Endothelial cell of umbilical vein (primary cell): ENCODE results near the gene FBXO34. TPM values are rescaled to one million over a fixed set of nuclear protein-coding genes. Genes with fewer than 3 reads are reported as not detected.

Experiments
- BruUV-seq: library from RNA; stranded (reverse); fragments of 400-500 nt; replicated peaks from 2 replicates; lab custom pipeline; 2021; lab: Mats Ljungman, UMichigan
- CTCF ChIA-PET: fragments of 300-600, 350-600 bp; sonication (Branson Sonifier 250); formaldehyde crosslinking; loops from one replicate; lab custom pipeline; 2021; ENCODE audit warnings: antibody characterized with exemption, inconsistent platforms; lab: Charles Lee
- POLR2A ChIA-PET: fragments of 300-600, 350-600 bp; sonication (Branson Sonifier 250); formaldehyde crosslinking; loops from one replicate; lab custom pipeline; 2021; ENCODE audit warnings: antibody characterized with exemption, inconsistent platforms; lab: Charles Lee
- DNase-seq: peaks from one replicate; pipeline ENCODE4 v3.0.0-alpha.2; 2011; ENCODE audit warnings: low read depth, low spot score
- FAIRE-seq: peaks from 2 replicates; lab custom pipeline; 2011; peaks lifted over from hg19 to GRCh38; lab: Jason Lieb, UNC
- H2AFZ ChIP-seq: 2 replicates; pipeline ENCODE4 v1.6.0; 2012; ENCODE audit warnings: low read depth, low read length, control low read depth, inconsistent platforms
- H3K27ac ChIP-seq: 2 replicates; pipeline ENCODE4 v1.5.1; 2011; ENCODE audit warnings: low read depth, mild to moderate bottlenecking, control low read depth, low read length, moderate library complexity; ENCODE audit not compliant: insufficient read depth
- H3K27me3 ChIP-seq, 2 experiments: 2 replicates each; pipeline versions ENCODE4 v1.6.0 to v1.6.1; 2011; ENCODE audit warnings: low read length in 2 of 2, mixed read lengths in 1 of 2; ENCODE audit not compliant: control insufficient read depth in 2 of 2, insufficient read depth in 2 of 2
- H3K36me3 ChIP-seq, 2 experiments: 2 replicates in 1 of 2; 3 replicates in 1 of 2; pipeline ENCODE4 v1.5.1; 2011; ENCODE audit warnings: low read length in 2 of 2, mild to moderate bottlenecking in 1 of 2, moderate library complexity in 1 of 2; ENCODE audit not compliant: control insufficient read depth in 2 of 2, insufficient read depth in 2 of 2; ENCODE audit errors: extremely low read depth in 1 of 2
- H3K4me1 ChIP-seq: 3 replicates; pipeline ENCODE4 v1.5.1; 2011; ENCODE audit warnings: mild to moderate bottlenecking, low read length; ENCODE audit not compliant: control insufficient read depth, insufficient read depth; ENCODE audit errors: extremely low read depth
- H3K4me2 ChIP-seq: 2 replicates; pipeline ENCODE4 v1.6.1; 2011; ENCODE audit warnings: low read length, control low read depth, mixed read lengths; ENCODE audit not compliant: insufficient read depth
- H3K4me3 ChIP-seq, 3 experiments: fragments of 200-600 bp in 1 of 3; sonication (generic), shearing (Covaris generic) in 1 of 3; replicated peaks in 1 of 3; 2 replicates each; pipeline ENCODE4 v1.5.1; 2011 to 2016; ENCODE audit warnings: control low read depth in 3 of 3, low read length in 3 of 3, mild to moderate bottlenecking in 2 of 3, inconsistent platforms in 1 of 3, low read depth in 1 of 3, moderate library complexity in 1 of 3; ENCODE audit not compliant: insufficient read depth in 1 of 3
- H3K79me2 ChIP-seq: 2 replicates; pipeline ENCODE4 v1.6.0; 2012; ENCODE audit warnings: low read length, inconsistent platforms; ENCODE audit not compliant: control insufficient read depth, insufficient read depth
- H3K9ac ChIP-seq: replicated peaks from 2 replicates; pipeline ENCODE3; 2011; ENCODE audit warnings: low read length, control low read depth; ENCODE audit not compliant: insufficient read depth; ENCODE audit errors: extremely low read depth
- H3K9me1 ChIP-seq: replicated peaks from 3 replicates; pipeline ENCODE4 v1.6.0; 2011; ENCODE audit warnings: mild to moderate bottlenecking, low read length; ENCODE audit not compliant: control insufficient read depth, insufficient read depth; ENCODE audit errors: extremely low read depth
- H3K9me3 ChIP-seq: replicated peaks from 2 replicates; pipeline ENCODE4 v1.5.1; 2012; ENCODE audit warnings: low read length, inconsistent platforms; ENCODE audit not compliant: control insufficient read depth, insufficient read depth
- H4K20me1 ChIP-seq: replicated peaks from 2 replicates; pipeline ENCODE3; 2011; ENCODE audit warnings: mild to moderate bottlenecking, low read length; ENCODE audit not compliant: control insufficient read depth, insufficient read depth; ENCODE audit errors: extremely low read depth
- EZH2 ChIP-seq: IDR thresholded peaks from 2 replicates; pipeline ENCODE4 v1.6.1; 2012; ENCODE audit warnings: borderline replicate concordance, low read depth, mild to moderate bottlenecking, moderate library complexity, low read length, inconsistent platforms; ENCODE audit not compliant: severe bottlenecking
- FOS ChIP-seq: IDR thresholded peaks from 2 replicates; pipeline ENCODE4 v1.6.1; 2011; ENCODE audit warnings: mild to moderate bottlenecking, low read length, moderate library complexity, borderline replicate concordance; ENCODE audit not compliant: insufficient read depth
- GATA2 ChIP-seq: IDR thresholded peaks from 2 replicates; pipeline ENCODE4 v1.7.0; 2011; ENCODE audit warnings: low read depth, mild to moderate bottlenecking, moderate library complexity, mixed read lengths, low read length; ENCODE audit not compliant: insufficient read length, insufficient read depth
- JUN ChIP-seq: IDR thresholded peaks from 2 replicates; pipeline ENCODE4 v1.6.1; 2011; ENCODE audit warnings: borderline replicate concordance, low read depth; ENCODE audit not compliant: insufficient read length, insufficient read depth
- MYC ChIP-seq: IDR thresholded peaks from one replicate; pipeline ENCODE4 v1.6.1; 2011; ENCODE audit warnings: mild to moderate bottlenecking, low read depth, low read length
- POLR2A ChIP-seq: IDR thresholded peaks from 2 replicates; pipeline ENCODE4 v1.6.1; 2012; ENCODE audit warnings: low read depth, mild to moderate bottlenecking, control low read depth, low read length
- POLR2AphosphoS5 ChIP-seq: IDR thresholded peaks from 2 replicates; pipeline ENCODE4 v1.6.1; 2012; ENCODE audit warnings: low read depth, mild to moderate bottlenecking, control low read depth, low read length, moderate library complexity; ENCODE audit not compliant: insufficient read depth
- dilution Hi-C: fragments of 300-500 bp; cut with MboI; formaldehyde crosslinking; loops from one replicate; pipeline ENCODE4 v1.15.0; 2019; ENCODE audit warnings: low sequenced_read_pairs; ENCODE audit not compliant: extremely low pct_ligation_motif_present
- intact Hi-C: fragments of 100-400 bp; cut with micrococcal nuclease; formaldehyde crosslinking; loops from one replicate; pipeline ENCODE4 v1.10.0; 2022
- polyA plus RNA-seq, 4 experiments: library from polyadenylated mRNA; depleted of rRNA in 3 of 4; stranded (reverse) in 3 of 4; unstranded in 1 of 4; fragments of >200 nt; gene quantifications; 2 replicates each; pipeline versions ENCODE4 v1.2.1 to v1.2.3, GENCODE V29; 2011 to 2012; ENCODE audit warnings: missing spikeins in 1 of 4
- total RNA-seq: library from RNA; stranded (reverse); gene quantifications from 2 replicates; pipeline ENCODE4 v1.2.3, GENCODE V29; 2021
- TF ChIP-seq, protein P1 (sequence below): IDR thresholded peaks from 2 replicates; pipeline ENCODE4 v1.6.1; 2011; ENCODE audit not compliant: insufficient read depth, insufficient read length
- TF ChIP-seq, protein P2 (sequence below), 2 donors: IDR thresholded peaks; 1 replicate in 1 of 2; 2 replicates in 1 of 2; pipeline ENCODE4 v1.5.1; 2011; ENCODE audit warnings: low read length in 2 of 2, mild to moderate bottlenecking in 2 of 2, moderate library complexity in 2 of 2, control low read depth in 1 of 2, inconsistent platforms in 1 of 2, low read depth in 1 of 2; ENCODE audit not compliant: insufficient read depth in 1 of 2; ENCODE audit errors: extremely low read depth in 1 of 2

Gene FBXO34
- total and polyA plus RNA-seq, 2 donors (not counting 3 experiments of a cell fraction or from before 2014, with no cell fraction given): 8.5 to 14.2 TPM

DNA sequence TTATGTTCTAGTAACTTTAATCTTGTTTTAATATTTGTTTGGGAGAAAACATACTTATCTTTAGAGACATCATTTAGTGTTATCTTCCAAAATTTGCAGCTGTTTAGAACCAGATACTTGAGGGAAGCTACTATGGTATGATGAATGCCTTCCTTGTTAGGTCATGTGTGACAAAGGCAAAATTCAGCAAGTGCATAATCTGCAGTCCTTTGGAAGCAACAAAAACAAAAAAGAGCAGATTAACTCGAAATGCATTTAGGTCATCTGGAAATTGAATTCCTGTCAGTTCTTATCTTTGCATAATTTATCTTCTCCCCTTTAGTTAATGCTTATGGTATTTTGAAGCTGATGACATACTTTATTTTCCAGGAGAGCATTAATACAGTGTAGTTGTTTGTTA, 3.5 kb downstream of the FBXO34 start:
- Histone ChIP-seq H3K36me3 (no peaks in the 10 kb centered on the region), H3K27ac (no peak overlapping the region), H3K9me1 (no peaks in the 10 kb centered on the region), H3K4me1 (peaks cover 36% of the 10 kb centered on the region), H3K79me2 (peaks cover 60% of the 10 kb centered on the region), H3K4me3 (no peak overlapping the region), H2AFZ (no peak overlapping the region), H3K27me3 (no peaks in the 10 kb centered on the region), H4K20me1 (peaks cover 3% of the 10 kb centered on the region), H3K4me2 (no peak overlapping the region), H3K9ac (no peak overlapping the region), H3K9me3 (no peaks in the 10 kb centered on the region)
- dilution Hi-C loops: no loop called here
- FAIRE-seq (peak; percentile 28), DNase-seq (no peak)
- TF ChIP-seq GATA2 (no peak), POLR2AphosphoS5 (no peak), EZH2 (no peak), FOS (no peak), MYC (no peak), POLR2A (no peak), JUN (no peak)
- TF ChIP-seq, protein P1, sequence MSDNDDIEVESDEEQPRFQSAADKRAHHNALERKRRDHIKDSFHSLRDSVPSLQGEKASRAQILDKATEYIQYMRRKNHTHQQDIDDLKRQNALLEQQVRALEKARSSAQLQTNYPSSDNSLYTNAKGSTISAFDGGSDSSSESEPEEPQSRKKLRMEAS: no peak
- TF ChIP-seq, protein P2, sequence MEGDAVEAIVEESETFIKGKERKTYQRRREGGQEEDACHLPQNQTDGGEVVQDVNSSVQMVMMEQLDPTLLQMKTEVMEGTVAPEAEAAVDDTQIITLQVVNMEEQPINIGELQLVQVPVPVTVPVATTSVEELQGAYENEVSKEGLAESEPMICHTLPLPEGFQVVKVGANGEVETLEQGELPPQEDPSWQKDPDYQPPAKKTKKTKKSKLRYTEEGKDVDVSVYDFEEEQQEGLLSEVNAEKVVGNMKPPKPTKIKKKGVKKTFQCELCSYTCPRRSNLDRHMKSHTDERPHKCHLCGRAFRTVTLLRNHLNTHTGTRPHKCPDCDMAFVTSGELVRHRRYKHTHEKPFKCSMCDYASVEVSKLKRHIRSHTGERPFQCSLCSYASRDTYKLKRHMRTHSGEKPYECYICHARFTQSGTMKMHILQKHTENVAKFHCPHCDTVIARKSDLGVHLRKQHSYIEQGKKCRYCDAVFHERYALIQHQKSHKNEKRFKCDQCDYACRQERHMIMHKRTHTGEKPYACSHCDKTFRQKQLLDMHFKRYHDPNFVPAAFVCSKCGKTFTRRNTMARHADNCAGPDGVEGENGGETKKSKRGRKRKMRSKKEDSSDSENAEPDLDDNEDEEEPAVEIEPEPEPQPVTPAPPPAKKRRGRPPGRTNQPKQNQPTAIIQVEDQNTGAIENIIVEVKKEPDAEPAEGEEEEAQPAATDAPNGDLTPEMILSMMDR (IDR thresholded peaks at IDR 0.05; ENCODE audit: extremely low read depth in 1 of 2, insufficient read depth in 1 of 2, low read depth in 1 of 2, low read length in 2 of 2): no peak
- BruUV-seq: no TSS peak
- ChIA-PET CTCF (interaction anchor here (5.5 kb wide), 1 partner anchor 81 kb away, joined by 71 read pairs; no protein-coding TSS in a partner anchor), POLR2A (interaction anchor here (0.5 kb wide), 1 partner anchor 47 kb away, joined by 4 read pairs; no protein-coding TSS in a partner anchor)
- intact Hi-C loops: loop anchor here (5.0 kb wide), 2 partner anchors 62 to 138 kb away; partner anchors contain the start of gene ATG14
